ENCODE results near the gene DHCR24.
"Not testable (repeated sequence)": the region's sequence is repeated elsewhere in the genome, so short reads cannot be mapped to it uniquely, and the experiment has no call there.

Gene DHCR24

DNA sequence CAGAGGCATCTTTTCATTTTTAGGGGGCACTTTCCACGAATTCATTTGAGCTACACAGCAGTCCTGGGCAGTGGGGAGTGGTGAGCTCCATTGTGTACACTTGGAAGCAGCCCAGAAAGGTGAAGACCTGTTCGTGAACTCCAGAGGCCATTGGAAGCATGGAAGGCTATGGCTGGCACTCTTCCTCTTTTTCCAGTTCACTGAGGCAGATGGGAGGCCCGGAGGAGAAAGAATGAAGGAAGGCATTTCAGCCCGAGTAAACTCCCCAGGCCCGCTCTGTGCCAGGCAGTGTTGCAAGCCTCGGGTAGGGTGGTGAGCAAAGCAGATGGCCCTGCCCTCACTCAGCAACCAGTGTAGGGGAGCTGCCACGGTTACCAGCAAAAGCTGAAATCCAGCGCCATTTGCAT lies 673 bp upstream of the DHCR24 start:
- no peak for DNase-seq (ENCODE audit: low read depth)

DNA sequence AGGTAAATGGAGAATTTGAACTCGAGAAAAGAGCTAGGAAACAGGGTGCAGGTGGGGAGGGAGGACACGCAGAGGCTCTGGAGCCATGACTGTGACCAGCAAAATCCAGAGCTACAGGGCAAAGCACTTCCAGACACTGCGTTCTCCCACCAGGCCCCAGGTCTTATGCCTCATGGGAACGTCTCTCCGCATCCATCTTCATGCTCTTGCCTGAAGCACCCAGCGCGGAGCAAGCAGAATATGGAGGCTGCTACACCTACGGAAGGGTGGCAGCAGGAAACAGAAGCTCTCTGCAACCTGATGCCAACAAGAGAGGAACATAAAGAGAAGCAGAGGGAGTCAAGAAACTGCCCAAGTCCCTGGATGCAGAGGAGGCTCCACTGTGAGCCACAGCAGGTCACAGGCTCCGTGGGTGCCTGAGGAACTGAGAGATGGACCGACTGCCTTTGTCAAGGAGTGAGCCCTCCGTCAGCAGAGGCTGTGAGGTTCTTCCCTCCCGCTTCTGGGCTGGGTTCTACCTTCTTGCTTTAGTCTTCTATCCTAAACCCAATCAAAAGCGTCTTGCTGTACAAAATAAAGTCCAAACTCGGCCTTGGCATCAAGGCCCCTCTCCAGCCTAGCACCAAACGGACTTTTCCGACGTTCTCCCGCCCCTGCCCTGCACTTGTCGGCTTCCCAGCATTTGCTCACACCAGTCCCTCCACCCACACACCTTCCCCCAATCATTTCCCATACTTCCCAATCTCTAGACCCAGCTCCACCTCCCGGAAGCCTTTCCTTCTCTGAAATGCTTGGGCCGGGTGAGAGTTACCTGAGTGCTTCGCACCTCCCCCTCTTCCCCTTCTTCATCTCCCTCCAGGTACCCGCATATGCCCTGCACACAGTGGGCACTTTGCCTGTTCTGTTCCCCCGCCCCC lies 930 bp downstream of the DHCR24 start:
- no peak for DNase-seq (ENCODE audit: low read depth)

DNA sequence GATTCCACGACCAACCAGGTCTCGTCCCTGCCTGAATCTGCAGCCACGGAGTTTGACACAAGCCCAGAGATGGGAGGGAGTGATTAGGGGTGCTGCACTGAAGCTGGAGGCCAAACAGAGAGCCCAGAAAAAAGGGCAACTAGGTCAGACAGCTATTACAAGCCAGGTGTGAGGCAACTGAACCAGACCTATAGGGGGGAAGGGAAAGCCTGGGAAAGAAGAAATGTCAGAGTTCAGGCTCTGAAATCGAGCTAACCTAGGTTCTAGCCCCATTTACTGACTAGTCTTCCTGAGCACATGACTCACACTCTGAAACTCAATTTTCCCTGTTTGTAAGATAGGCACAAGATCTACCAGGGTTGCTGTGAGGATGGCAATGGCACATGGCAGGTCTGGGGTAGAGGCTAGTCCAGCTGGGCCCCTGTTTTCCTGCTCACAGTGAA lies 1.7 kb downstream of the DHCR24 start:
- DNase-seq (ENCODE audit: low read depth) = no peak

DNA sequence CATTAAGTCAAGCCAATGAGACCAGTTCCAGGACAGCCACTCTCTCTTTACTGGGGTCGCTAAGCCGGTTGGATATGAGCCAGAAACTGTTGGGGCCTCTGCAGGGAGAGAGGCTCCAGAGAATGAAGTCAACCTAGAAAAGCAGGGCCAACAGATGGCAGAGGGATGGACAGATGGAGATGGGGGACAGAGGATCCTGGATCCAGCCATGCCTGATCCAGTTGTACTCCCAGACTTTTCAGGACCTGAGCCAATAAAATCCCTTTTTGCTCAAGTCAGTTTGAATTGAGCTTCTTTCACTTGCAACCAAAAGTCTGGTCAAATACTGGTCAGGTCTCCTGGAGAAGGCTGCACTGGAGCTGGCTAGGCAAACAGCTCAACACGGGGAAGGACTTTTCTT lies 2.2 kb downstream of the DHCR24 start:
- no peak for DNase-seq (ENCODE audit: low read depth)

DNA sequence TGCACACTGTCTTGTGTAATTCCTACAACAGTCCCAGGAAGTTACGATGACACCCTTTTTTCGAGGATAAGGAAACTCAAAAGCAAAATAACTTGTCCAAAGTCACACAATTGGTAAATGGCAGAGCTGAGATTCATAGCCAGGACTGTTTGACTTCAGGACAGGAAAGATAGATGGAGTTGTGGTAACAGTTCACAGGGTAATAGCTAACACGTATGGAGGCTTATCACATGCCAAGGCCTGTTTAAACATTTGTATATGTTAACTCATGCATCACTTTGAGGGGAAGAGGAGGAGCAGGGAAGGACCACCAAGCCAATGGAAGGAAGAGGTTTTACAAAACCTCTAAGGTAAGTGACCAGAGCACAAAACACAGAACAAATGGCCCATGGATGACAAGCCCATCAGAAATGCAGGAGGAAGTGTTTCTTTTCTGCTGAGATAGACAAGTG lies 2.8 kb downstream of the DHCR24 start:
- DNase-seq (ENCODE audit: low read depth) = no peak

DNA sequence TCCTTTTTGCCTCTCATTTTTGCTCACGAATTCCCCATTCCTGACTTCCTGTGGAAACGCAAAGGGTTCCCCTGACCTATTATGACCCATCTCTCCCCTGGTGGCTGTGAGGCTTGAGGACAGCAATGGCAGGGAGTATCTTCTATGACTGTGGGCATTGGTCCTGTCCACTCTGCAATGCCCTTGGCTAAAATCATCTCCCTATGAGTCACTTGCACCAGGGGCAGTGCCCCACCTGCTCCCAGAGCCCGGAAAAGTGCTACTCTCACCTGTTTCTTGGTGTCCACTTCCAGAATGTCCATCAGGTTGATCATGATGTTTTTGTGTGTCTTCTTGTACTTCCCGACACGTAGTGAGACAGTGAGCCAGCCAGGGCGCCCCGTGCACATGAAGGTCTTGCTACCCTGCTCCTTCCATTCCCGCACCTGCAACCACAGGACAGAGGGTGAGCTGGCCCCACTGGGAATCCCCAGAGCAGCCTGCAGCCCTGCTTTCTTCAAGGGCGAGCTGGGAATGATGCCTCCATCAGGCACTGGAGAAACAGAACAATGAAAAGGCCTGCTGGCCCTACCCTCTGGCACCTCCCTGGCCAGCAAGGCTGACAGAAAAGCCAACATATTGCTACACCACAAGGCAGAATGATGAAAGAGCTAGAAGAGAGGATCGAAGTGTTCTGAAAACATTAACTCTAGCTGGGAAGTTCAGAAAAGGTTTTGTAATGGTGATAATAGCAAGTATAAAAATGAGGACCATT lies 3.5 kb downstream of the DHCR24 start:
- DNase-seq (ENCODE audit: low read depth) = no peak

DNA sequence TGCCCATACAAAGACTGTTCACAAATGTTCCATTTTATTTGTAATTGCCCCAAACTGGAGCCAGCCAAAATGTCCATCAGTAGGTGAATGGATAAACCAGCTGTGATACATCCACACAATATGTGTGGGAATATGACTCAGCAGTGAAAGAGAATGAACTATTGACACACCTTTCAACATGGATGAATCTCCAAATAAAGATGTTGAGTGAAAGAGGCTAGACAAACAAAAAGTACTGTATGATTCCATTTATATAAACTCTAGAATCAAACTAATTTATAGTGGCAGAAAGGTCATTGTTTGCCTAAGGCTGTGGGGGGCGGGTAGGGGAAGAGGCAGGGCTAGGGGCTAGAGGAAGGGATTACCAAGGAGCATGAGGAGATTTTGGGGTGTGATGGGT lies 4.5 kb downstream of the DHCR24 start:
- DNase-seq (ENCODE audit: low read depth) = no peak

DNA sequence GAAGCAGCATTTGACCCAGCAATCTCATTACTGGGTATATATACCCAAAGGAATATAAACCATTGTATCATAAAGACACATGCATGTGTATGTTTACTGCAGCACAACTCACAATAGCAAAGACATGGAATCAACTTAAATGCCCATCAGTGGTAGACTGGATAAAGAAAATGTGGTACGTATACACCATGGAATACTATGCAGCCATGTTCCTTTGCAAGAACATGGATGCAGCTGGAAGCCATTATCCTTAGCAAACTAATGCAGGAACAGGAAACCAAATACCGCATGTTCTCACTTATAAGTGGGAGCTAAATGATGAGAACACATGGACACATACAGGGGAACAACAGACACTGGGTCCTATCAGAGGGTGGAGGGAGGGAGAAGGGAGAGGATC lies 5.4 kb downstream of the DHCR24 start:
- not testable (repeated sequence) for DNase-seq (ENCODE audit: low read depth)

DNA sequence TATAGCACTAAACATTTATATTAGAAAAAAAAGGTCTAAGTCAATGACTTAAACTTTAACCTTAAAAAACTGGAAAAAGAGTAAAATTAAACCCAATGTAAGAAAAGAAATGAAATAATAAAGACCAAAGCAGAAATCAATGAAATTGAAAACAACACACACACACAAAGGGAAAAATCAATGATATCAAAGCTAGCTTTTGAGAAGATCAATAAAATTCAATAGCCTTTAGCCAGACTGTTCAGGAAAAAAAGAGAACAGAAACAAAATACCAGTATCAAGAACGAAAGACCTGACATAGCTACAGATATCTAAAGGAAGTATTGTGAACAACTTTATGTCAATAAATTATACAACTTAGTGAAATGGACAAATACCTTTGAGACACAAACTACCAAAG lies 7.1 kb downstream of the DHCR24 start:
- no peak for DNase-seq (ENCODE audit: low read depth)

DNA sequence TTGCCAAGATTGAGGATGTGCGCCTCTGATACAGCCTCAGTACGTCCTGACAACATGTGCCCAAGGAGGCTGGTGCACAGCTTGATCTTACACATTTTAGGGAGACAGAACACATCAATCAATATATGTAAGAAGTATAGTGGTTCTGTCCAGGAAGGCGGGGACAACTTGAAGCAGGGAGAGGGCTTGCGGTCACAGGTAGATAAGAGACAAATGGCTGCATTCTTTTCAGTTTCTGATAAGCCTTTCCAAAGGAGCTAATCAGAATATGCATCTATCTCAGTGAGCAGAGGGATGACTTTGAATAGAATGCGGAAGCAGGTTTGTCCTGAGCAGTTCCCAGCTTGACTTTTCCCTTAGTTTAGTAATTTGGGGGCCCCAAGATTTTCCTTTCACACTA lies 10.2 kb downstream of the DHCR24 start:
- no peak for DNase-seq (ENCODE audit: low read depth)

DNA sequence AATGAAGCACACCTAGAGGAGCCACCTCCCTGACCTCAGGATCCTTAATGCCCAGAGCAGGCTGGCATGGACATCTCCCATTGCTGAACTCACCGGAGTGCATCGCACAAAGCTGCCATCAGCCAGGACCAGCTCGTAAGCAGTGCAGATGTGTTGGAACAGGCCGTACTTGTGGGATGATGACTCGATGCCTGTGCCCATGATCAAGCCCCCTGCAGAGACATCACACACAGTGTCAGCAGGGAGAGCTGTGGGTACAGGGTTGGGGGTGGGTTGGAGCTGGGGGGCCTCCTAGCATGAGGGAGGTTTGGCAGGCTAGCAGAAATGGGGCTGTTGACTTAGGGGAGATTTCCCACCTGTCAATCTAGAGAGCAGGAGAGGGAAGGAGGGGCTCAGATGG lies 12.0 kb downstream of the DHCR24 start:
- no peak for DNase-seq (ENCODE audit: low read depth)

DNA sequence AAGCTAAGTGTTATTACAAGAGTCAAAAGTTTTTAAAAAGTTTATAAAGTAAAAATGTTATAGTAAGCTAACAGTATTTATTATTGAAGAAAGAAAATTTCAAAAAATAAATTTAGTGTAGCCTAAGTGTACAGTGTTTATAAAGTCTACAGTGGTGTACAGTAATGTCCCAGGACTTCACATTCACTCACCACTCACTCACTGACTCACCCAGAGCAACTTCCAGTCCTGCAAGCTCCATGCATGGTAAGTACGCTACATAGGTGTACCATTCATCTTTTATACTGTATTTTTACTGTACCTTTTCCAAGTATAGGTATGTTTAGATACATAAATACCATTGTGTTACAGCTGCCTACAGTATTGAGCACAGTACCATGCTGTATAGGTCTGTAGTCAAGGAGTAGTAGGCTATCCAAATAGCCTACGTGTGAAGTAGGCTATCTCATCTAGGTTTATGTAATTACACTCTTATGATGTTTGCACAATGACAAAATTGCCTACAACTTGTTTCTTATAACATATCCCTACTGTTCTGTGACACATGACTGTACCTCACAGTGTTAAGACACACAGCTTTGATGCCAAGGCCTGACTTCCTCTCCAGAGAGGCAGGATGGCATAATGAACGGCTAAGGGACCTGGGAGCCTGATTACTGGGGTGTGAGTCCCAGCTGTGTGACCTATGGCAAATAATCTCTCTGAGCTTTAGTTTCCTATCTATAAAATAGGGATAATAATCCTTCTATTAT lies 12.7 kb downstream of the DHCR24 start:
- DNase-seq (ENCODE audit: low read depth) = no peak

DNA sequence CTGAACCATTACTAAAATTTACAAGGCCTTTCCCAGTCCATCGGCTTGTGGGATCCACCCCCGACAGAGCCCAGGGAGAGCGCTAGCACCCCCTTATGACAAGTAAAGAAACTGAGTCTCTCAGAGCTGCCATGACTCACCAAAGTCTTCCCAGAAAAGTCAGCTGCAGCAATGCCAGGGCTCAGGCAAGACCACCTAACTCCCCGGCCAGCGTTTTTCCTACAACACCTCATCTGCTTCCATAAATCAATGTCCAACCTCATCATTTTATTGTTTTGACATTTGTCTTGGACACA lies 15.0 kb downstream of the DHCR24 start:
- no peak for DNase-seq (ENCODE audit: low read depth)

DNA sequence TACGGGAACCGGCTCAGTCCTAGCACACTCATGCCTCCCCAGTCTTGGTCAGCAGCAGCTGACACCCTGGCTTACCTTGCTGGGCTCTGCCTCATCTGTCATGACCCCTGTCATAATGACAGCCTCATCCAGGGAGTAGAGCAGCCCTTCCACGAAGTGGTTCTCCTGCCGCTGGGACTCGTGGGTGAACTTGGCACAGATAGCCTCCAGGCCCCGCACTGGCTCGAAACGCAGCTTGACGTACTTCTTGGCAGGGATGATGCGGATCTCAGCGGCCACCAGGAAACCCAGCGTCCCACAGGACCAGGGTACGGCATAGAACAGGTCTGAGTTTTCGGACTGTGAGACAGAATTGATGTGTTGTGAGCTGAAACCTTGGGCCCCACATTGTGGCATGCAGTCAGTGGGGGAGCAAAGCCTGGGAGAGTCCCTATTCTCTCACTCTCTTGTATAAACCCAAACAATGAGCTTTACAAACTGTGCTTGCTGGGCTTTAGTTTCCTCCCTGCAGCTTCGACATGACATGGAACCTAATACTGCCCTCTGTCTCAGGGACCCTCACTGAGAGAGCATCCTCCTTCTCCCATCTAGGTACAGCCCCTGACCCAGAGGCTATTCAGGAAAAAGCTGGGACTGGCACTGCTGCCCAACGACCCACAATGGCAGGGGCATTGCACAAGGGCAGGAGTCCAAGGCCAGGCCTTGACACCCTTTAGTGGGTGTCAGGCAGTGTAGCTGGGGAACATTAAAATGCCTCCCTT lies 15.5 kb downstream of the DHCR24 start:
- no peak for DNase-seq (ENCODE audit: low read depth)

DNA sequence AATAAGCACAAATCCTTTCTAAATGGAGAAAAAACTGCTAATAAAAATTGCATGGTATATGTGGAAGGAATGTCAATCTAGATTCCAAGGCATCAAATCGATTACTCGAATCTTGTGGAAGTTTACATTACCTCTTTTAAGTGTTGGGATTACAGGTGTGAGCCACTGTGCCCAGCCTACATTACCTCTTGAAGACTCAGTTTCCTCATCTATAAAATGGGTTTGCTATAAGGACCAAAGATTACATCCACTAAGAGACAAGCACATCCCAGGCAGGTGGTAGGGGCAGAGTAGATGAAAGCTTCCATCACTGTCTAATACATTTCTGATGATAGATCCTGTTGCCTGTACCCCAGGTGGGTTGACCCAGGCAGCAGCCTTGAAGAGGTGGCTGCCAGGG lies 16.1 kb downstream of the DHCR24 start:
- no peak for DNase-seq (ENCODE audit: low read depth)

DNA sequence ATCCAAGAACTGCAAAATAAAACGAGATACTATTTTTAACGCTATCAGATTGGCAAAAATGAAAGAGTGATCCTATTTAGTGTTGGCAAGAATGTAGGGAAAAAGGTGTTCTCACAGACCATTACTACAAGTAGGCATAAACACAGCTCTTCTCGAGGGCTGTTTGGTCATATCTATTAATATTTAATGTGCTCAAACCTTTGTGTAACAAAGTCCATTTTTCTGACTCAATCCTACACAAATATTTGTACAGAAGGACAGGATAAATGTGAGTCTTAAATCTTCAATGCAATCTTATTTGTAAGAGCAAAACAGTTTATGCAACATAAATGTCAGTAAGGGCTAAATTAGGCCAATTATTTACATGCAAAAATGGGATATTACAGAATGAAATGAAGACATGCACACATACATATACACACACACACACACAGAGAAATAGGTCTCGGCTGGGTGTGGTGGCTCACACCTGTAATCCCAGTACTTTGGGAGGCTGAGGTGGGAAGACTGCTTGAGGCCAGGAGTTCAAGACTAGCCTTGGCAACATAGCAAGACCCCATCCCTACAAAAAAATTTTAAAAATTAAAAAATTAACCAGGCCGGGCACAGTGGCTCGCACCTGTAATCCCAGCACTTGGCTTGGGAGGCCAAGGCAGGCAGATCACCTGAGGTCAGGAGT lies 17.7 kb downstream of the DHCR24 start:
- DNase-seq (ENCODE audit: low read depth) = no peak

DNA sequence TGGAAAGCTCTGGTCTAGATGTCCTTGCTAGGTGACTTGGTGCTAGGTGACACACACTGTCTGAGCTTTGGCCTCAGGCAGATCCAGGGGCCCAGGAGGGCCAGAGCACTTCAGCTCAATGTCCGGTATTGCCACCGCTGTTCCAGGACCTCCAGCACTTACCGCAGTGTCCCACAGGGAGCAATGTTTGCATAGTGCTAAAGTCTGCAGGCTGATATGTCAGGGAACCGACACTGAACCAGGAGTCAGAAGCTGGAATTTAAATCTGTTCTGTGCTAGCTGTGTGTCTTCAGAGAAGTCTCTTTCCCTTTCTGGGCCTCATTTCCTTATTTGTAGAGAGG lies 19.3 kb downstream of the DHCR24 start:
- DNase-seq (ENCODE audit: low read depth) = no peak

DNA sequence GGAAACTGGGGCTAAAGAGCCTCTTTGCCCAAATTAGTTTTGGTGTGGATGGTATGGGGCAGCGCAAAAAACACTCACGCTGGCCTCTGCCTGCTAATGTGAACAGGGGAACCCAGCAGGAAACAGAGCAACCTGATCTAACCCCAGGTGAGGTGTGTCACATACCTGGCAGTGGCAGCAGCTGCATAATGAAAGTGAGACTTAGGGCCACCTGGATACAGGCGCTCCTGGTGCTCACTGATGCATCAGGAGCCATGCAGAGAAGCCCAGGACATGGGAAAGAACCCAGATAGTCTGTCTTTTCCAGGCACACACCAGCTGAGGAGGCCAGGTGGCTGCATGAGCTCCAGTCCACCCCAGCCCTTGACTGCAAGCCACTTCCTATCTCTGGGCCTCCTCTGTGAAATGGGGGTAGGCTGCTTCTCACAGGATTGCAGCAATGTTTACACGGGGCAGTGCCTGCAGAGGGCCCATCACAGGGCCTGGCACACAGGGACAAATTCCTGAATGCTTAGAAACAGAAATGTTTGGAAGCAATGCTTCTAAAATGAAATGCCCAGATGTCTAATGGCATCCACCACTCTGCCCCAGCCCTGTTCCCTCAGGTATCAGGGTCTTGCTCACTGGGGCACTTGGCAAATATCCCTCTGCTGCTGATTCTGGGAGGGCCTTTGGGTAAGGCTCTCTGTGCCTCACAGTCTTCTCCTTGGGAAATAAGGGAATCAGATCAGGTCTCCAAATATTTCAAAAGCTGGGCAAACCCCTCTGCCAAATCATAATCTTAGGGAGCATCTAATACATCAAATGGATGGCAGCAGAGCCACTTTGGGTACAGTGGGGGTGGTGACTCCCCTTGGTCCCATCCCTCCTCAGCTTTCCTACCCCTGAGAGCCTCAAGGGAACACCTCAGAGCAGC lies 19.9 kb downstream of the DHCR24 start:
- DNase-seq (ENCODE audit: low read depth) = no peak

DNA sequence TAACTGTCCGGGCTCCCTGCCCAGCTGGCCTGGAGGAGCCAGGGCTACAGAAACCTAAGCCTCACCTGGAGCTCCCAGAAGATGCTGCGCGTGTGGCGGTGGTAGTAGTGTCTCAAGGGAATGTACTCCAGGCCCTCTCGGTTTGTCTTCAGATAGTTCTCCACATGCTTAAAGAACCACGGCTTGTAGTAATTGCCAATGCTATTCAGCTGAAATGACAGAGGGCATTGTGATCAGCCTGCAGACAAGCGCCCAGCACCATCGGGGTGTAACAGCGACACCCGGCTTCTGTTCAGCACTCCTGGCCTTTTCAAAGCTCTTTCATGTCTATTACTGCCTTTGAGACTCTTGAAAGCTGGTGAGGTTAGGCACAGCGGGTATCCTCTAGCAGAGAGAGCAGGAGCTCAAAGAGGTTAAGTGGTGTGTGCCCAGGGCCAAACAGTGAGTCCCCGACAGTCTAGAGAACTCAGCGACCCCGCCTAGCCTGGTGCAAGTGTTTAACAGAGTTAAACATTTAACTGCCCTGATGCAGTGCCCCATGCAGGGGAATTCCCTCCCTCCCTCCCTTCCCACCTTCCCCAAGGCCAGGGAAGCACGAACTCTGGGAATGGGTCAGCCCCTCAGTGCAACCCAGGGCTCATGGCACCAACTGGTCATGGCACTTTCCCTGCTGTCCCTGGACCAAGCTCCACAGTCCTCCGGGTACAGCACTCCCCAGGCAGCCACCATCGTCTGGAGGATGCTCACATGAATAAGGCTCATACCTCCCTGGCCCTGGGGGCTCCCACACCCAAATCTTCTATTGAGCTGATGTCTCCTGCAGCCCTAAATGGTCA lies 21.5 kb downstream of the DHCR24 start:
- no peak for DNase-seq (ENCODE audit: low read depth)
